ENCODE results near the gene HES3.

HES3 gene, protein sequence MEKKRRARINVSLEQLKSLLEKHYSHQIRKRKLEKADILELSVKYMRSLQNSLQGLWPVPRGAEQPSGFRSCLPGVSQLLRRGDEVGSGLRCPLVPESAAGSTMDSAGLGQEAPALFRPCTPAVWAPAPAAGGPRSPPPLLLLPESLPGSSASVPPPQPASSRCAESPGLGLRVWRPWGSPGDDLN

DNA sequence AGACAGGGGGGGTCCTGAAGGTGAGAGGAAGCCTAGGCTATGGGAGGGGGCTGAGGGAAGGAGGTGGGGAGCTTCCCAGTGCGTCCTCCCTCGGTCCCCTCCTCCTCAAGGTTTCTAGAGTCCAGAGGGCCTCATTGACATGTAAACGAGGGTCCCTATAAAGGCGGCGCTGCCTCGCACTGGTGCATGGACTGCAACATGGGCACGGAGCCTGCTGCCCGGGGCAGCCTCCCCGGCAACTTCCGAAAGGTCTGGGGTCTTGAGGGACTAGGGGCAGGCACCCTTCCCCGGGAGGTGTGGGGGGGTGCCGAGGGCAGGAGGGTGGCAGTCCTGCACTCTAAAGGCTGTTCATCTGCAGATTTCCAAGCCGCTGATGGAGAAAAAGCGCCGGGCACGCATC is at the start of gene HES3:
Gene HES3, plus strand, starts transcription at position 187 of the 400 bp plus-strand sequence. Its CDS starts 187 bp downstream, at position 374.
- DNase-seq = no peak

DNA sequence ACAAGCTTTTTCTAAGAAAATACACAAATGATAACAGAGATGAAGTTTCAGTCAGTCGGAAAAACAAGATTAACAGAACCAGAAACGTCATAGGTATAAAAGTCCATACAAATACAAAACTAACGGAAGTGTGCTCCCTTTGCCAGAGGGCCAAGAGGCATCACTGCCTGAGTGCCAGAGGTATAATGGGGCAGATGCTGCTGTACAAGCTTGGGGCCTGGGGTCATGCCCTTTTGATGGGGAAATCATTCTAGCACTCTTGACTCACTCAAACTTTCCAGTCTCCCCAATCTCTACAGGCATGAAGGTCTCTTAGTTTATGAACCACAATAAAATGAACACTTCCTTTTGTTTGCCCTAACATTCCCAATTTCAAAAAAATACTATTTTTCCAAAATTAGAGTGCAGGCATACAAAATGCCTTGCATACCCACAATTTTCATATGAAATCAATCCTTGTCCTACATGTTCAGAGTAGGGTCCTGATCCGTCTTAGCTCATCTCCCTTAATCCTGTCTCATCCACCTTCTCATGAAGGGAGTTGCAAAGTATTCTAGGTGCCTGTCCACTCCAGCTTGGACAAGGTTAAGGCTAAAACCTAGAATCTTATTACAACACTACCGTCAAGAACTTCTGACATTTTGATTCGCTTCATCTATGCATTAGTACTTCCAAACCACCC is 46.1 kb upstream of the HES3 start:
- no peak for DNase-seq

DNA sequence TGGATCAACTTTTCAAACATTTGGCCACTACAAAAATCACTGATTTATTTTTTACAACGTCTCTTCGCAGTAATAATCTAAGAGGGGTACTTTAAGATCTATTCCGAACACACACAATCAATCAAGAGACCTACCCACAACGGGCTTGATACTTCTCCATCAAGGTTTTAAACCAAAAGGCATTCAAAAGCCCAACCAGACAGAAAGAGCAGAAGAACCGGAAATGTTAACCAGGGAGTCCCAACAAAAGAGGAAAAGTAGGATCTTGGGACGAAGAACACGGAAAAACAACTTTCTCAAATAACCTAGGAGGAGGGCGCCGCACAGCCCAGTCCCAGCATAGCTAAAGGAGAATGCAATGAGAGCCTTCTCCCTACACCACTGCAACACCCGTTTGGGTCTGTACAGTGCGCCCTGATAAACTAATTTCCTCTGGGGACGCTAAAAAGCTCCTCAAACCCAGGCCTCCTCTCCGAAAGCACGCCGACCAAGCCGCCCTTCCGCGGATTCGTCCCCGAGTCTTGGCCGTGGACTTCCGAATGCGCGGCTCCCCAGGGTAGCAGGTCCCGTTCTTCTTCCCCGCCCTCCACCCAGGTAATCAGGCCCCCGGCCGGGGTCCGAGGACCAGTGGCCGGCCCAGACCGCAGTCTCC is 45.2 kb upstream of the HES3 start:
- no peak for DNase-seq

DNA sequence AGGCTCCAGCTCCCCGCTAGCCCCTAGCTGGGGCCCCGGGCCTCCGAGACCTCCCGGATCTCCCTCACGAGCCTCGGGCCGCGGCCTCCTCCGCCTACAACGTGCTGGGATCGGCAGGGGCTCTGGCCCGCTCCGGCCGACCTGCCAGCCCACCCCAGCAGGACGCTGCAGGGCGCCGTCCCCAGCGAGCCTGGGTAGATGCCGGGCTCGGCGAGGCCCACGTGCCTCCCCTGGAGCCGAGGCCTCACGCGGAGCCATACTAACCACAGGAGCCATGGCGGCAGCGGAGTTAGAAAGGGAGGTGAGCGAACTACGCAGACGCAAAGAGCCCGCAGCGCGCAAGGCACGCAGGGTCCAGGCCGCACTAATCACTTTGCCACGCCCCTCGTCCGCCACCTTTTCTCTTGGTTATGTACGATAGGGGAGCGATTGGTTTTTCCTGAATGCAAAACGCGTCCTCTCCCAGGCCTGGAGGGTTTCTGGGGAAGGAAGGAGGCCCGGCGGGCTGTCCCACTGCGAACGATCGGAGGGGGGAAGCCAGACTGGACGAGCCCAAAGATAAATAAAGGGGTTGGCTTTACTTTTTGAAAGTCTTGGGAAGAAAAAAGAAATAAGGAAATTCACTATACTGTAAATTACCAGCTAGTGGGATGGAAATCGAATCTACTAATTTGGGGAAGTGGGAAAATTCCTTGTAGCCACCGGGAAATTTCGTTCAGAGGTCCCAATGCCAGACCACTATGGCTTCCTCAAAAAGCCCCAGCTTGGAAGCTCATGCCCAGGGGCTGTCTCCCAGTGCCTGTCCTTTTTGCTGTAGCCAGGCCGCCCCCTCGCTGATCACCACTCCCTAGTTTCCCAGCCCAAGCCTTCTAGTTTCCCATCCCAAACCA is 44.4 kb upstream of the HES3 start, which contains the start of gene RPL22:
Gene RPL22, minus strand, starts transcription at position 298 of the 890 bp plus-strand sequence. Its CDS starts 22 bp downstream, at position 276.
- DNase-seq = peak; percentile 96

DNA sequence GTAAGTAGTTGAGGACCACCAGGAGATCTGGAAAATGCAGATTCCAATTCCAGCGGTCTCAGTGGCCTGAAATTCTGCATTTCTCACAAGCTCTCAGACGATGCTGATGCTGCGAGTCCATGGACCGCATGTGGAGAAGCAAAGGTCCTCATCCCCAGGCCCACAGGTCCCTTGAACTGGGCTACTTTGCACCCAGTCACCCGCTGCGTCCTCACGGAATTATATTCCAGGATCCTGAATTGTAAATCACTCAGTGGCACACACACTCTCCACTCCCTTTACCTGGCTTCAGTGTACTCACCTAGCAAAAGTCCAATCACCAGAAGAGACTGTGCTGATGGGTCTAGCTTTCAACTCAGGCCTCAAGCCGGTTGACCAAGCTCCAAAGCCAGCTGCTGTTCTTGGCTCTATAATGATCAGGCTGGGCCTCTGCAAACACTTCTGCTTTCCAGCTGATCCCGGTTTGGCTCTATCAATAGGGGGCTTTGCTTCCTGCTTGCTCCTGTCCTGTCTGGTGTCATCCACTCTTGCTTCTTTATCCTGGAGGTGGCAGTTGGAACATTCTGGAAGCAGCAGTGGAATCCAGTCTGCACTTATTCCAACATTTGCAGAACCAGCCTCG is 43.7 kb upstream of the HES3 start:
- DNase-seq = no peak

DNA sequence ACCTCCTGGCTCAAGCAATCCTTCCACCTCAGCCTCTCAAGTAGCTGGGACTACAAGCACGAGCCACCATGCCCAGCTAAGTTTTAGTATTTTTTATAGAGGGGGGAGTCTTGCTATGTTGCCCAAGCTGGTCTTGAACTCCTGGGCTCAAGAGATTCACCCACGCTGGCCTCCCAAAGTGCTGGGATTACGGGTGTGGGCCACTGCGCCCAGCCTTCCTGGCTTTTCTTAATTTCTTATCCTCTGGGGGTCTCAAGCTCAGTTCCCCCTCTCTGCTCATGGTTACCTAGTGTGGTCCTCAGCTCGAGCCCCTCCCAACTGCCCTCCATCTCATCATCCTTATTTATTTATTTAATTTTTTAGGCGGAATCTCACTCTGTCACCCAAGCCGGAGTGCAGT is 41.7 kb upstream of the HES3 start:
- no peak for DNase-seq

DNA sequence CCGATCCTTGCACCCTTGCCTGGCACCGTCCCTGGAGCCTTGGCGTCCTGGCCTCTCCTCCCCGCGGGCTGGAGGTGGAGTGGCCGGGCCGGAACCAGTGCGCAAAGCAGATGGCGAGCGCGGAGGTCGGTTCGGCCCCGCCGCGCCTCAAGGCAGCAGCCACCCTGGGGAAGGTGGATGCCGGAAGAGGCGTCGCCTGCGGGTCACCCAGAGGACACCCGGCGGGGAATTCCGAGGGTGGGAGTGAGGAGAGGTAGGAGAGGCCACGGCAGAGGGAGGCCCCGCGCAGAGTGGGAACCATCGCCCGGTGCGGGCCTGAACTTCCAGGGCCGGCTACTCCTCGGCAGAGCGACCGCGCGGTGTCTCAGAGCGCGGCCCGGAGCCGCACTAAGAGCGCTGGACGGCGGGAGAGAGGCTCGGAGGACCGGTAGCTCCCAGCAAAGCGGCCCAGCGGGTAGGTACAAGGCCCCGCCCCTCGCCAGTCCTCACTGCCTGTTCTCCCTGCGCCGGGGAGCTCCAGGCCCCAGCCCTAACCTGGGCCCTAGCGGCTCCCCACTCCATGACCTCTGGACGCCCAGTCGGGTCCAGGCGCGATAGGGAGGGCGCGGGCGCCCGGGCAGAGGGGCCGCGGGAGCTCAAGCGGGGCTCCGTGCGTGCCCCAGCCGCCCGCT is 38.0 kb upstream of the HES3 start, which contains the start of gene RNF207:
Gene RNF207, plus strand, starts transcription at position 271 of the 671 bp plus-strand sequence. CDS start 417 bp downstream, outside the sequence.
- DNase-seq = no peak

DNA sequence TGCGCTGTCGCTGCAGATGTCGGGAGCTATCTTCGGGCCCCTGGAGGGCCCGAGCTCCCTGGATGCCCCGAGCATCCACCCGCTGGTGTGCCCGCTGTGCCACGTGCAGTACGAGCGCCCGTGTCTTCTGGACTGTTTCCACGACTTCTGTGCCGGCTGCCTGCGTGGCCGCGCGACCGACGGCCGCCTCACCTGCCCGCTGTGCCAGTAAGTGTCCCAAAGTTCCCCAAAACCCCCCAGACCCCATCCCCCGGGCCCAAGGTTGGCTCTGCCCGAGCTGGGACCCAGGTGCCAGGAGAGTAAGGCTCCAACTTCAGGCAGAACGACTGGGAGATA is 37.5 kb upstream of the HES3 start:
- DNase-seq = no peak

DNA sequence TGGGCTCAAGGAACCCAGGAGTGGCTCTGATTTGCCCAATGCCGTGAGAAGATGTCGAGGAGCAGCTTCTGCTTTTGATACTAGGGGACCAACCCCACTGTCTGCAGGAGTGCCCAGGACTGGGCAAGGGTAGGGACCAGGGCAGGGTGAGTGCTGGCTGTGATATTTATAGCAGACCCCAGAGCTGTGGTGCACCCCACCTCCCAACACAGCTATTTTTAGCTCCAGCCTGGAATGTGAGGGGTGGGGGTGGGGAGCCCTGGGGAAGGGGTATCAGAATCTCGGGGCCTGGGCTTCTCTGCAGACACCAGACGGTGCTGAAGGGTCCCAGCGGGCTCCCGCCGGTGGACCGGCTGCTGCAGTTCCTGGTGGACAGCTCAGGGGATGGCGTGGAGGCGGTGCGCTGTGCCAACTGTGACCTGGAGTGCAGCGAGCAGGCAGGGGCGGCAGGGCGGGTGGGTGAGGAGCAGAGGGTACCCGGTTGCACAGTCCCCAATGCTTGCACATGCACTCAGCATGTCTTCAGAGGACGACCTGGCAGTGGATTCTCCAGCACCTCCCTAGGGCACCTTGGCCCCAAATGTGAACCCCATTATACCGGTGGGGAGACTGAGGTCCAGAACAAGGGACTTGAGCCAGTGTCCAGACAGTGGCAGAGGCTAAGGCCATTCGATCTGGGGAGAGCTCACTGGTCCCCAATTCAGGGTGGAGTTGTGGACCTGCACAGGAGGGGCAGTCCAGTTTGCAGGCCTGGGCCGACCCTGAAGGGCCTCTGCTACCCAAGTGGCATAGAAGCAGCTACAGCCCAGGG is 36.7 kb upstream of the HES3 start:
- DNase-seq = no peak

DNA sequence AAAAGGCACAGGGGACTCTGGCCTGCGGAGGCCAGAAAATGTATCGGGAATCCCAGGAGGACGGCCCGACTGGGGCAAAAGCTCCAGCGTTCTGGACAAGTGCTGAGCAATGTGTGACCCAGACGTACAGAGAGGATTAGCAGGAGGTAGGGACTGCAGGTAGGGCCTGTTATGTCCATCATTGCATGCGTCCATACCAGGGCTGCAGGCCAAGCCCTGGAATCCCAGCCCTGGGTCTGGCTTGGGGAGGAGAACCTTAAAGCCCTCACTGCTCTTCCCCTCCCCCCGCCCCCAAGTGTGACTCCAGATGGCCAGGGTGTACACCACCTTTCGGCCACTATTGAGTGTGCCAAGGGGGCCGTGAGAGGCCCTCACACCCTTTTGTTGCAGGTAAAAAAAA is 36.1 kb upstream of the HES3 start:
- no peak for DNase-seq

DNA sequence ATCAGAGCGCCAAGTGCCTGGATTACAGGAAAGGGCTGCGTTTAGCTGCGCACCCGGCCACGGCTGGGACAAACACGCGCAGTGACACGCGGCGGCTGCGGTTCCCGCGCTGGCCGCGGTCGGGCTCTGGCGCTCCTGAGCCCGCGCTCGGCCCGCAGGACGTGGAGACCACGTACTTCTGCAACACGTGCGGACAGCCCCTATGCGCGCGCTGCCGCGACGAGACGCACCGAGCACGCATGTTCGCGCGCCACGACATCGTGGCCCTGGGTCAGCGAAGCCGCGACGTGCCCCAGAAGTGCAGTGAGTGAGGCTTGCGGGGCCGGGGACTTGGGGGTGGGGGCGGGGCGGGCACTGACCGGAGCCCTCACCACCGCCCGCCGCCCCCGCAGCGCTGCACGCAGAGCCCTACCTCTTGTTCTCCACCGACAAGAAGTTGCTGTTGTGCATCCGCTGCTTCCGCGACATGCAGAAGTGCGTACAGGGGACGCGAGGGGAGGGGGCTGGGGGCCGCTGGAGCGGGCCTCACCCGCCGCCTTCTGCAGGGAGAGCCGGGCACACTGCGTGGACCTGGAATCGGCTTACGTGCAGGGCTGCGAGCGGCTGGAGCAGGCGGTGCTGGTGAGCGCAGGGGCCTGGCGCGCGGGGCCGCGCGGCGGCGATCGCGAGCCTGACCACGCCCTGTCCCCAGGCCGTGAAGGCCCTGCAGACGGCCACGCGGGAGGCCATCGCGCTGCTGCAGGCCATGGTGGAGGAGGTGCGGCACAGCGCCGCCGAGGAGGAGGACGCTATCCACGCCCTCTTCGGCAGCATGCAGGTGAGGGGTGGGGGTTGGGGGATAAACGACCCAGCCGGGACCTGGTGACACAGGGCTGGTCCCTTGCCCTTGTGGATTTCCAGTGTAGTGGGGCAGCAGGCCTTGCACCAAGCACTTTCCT is 35.0 kb upstream of the HES3 start:
- DNase-seq = peak; percentile 45

DNA sequence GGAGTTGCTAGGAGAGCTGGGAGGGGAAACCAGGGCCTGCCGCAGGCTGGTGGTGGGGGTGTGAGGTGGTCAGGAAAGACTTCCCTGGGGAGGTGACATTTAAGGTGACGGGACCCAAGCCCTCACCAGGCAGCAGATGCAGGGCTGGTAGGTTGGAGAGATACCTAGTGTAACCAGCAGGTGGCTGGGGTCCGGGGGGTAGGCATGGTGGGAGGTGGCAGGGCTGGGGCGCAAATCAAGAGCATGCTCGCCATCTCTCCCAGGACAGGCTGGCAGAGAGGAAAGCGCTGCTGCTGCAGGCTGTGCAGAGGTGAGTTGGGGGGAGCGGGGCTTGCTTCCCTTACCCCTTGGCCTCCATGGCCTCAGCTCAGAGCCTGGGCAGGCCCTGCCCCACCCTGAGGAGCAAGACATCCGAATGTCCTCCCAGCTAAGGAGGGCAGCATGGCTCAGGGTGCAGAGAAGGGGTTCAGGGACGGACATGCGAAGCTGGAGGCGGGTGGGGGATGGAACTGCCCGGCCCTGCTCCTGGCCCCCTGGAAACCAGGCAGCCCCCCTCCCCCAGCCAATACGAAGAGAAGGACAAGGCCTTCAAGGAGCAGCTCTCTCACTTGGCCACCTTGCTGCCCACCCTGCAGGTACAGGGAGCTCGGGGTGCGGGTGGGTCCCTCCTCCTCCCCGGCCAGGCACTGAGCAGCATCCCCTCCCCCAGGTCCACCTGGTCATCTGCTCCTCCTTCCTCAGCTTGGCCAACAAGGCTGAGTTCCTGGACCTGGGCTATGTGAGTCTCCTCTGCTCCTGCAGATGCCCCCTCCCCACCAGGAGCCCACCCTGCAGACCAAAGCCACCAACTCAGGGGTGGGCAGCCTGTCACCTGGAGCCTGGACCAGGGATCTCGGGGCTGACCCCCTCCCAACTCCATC is 34.1 kb upstream of the HES3 start:
- DNase-seq = no peak

DNA sequence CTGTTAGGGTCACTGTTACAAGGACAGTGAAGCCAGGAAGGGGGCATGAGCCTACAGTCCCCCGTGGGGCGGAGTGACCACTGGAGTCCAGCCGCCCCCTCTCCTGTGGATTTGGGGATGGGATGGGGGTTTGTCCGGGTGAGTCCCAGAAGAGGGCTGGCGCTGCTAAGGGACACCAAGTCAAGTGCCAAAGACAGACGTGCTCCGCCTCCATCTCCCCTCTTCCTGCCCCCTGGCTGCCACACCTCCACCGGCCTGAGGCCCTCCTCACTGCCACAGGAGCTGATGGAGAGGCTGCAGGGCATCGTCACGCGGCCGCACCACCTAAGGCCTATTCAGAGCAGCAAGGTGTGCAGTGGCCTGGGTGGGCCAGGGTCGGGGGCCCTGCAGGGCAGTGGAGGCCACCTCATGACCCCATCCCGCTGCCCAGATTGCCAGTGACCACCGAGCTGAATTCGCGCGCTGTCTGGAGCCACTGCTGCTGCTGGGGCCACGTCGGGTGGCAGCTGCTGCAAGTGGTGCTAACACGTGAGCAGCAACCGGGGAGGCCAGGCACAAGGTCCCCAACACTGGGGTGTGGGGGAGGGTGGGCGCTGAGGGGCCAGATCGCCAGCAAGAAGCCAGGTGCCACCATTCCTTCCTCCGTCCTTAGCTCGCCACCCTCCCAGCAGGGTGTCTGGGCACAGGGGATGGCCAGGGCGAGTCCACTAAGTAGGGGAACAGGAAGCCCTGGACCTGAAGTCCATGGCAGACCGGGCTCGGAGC is 33.2 kb upstream of the HES3 start:
- no peak for DNase-seq

DNA sequence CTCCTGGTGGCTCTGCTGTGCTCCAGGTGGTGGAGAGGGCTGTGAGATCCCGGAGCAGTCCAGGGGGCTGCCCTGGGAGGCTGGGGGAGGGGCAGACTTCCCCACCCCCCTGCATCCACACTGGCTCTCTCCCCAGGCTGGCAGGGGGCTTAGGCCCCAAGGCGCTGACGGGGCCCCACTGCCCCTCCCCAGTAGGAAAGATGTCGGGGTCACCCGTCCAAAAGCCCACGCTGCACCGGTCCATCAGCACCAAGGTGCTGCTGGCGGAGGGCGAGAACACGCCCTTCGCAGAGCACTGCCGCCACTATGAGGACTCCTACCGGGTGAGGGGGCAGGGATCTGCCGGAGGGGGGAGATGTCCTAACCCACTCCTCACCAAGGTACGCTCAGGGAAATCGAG is 32.2 kb upstream of the HES3 start:
- no peak for DNase-seq

DNA sequence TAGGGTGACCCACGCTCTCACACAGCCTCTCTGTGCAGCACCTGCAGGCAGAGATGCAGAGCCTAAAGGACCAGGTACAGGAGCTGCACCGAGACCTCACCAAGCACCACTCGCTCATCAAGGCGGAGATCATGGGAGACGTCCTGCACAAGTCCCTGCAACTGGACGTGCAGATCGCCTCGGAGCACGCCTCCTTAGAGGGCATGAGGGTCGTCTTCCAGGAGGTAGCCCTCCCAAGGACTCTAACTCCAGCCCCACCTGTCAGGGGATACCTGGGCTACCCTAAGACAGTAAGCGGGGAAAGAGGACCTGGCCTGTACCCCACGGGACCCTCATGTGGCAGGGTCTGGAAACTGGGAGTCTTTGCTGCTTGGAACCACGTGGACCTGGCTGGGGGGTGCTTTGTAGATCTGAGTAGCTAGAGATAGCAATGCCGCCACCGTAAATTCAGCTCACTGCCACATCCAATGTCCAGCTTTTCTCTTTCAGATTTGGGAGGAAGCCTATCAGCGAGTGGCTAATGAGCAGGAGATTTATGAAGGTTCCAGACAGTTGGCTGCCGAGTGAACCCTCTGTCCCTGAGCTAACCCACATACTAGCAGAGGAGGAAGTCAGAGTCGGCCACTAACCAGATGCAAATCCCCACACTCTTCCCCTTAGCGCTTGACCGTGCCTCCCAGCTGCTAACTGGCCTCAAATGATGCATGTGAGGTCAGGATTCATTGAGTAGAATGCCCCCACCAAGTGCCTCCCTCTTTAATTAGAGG is 31.6 kb upstream of the HES3 start:
- no peak for DNase-seq

DNA sequence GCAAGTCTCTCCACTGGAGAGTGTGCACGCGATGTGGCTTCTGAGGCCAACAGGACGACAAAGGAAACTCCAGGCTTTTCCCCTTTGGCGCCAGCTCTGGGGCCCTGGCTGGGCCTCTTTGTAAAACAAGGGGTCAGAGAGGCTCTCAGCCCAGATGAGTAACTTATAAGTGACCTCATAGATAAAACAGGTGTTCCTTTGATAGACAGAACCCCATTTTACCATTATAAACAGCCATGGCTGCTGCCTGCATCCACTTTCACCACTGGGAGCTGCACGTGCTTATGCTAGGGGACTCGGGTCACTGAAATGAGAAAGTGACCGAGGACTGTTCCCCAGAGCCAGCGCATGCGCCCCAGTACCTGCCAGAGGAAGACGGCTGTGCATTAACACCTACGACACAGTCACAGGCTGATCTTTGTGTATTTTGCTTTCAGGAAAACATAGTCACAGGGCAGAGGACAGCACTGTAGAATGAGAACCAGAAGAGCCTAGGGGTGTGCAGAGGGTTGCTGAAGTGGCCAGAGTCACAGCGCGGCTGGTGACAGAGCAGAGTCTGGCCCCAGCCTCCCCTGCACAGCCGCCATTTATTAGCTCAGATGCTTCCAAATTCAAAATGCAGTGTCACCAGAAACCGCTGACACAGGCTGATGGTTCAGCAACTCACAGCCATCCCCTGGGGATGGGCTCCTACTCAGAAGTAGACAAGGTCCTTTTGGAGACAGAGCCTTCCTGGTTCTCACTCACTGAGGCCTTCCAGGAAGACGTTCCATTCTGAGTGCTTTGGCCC is 25.4 kb upstream of the HES3 start:
- no peak for DNase-seq

Measured in T1000 (cell line).